HL-60 (cell line): ENCODE results near the gene IRF1.

Experiments used
- GABPA ChIP-seq: IDR thresholded peaks from 2 replicates; pipeline ENCODE4 v1.6.1; 2012; ENCODE audit warnings: low read depth
- TF ChIP-seq, protein P1 (sequence below): IDR thresholded peaks from one replicate; pipeline ENCODE4 v1.5.1; 2011; ENCODE audit warnings: low read length, control low read depth, inconsistent platforms; ENCODE audit not compliant: insufficient read depth

DNA sequence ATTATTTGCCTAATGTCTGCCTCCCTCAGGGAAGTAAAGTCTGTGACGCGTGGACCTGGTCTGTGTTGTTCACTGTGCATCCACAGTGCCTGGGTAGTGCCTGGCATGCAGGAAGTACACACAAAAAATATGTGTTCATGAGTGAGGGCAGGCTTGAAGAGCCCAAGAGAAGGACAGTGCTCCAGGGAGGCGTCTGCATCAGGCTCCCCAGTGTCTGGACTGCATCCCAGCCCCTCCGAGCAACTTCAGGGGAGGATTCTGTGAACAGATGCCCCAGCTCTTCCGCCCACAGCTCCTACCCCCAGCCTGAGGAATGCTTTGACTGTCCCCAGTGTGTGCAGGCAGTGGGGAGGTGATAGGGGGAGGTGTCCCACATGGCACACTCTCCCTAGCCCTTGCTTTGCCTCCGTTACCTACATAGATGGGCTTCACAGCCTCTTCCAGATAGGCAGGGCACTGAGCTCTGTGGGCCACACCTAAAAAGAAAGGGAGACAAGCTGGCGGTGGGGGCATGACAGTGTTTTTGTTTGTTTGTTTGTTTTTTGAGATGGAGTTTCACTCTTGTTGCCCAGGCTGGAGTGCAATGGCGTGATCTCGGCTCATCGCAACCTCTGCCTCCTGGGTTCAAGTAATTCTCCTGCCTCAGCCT is 25.4 kb downstream of the IRF1 start:
- TF ChIP-seq, protein P1, sequence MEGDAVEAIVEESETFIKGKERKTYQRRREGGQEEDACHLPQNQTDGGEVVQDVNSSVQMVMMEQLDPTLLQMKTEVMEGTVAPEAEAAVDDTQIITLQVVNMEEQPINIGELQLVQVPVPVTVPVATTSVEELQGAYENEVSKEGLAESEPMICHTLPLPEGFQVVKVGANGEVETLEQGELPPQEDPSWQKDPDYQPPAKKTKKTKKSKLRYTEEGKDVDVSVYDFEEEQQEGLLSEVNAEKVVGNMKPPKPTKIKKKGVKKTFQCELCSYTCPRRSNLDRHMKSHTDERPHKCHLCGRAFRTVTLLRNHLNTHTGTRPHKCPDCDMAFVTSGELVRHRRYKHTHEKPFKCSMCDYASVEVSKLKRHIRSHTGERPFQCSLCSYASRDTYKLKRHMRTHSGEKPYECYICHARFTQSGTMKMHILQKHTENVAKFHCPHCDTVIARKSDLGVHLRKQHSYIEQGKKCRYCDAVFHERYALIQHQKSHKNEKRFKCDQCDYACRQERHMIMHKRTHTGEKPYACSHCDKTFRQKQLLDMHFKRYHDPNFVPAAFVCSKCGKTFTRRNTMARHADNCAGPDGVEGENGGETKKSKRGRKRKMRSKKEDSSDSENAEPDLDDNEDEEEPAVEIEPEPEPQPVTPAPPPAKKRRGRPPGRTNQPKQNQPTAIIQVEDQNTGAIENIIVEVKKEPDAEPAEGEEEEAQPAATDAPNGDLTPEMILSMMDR = no peak
- TF ChIP-seq GABPA = no peak
